T-helper 17 cell (primary cell): ENCODE measurements around the gene PTPRM. TPM values are rescaled to one million over a fixed set of nuclear protein-coding genes. Genes with fewer than 3 reads are reported as not detected.

Experiments
- ATAC-seq: fragments of 150-1000 bp; cut with Tn5 transposase; 2 replicates; pipeline ENCODE4 v1.10.0; 2021; ENCODE audit warnings: mild to moderate bottlenecking, moderate library complexity
- DNase-seq, 3 donors: peaks; one replicate each; pipeline versions ENCODE4 v3.0.0 to v3.0.0-alpha.2; 2020 to 2021
- H3K9me3 ChIP-seq: one replicate; pipeline ENCODE4 v1.7.0; 2013; ENCODE audit warnings: low read length, mild to moderate bottlenecking; ENCODE audit not compliant: control insufficient read depth, poor library complexity, severe bottlenecking
- H3K27ac Mint-ChIP-seq: one replicate; pipeline ENCODE4 v1.8.0; 2022; ENCODE audit warnings: mild to moderate bottlenecking, moderate library complexity, mixed read lengths
- H3K27me3 Mint-ChIP-seq: one replicate; pipeline ENCODE4 v1.8.0; 2022; ENCODE audit warnings: mixed read lengths
- H3K36me3 Mint-ChIP-seq: one replicate; pipeline ENCODE4 v1.8.0; 2022; ENCODE audit warnings: low read depth, mixed read lengths
- H3K4me1 Mint-ChIP-seq: one replicate; pipeline ENCODE4 v1.8.0; 2022; ENCODE audit warnings: mild to moderate bottlenecking, mixed read lengths
- H3K4me3 Mint-ChIP-seq: one replicate; pipeline ENCODE4 v1.8.0; 2022; ENCODE audit warnings: mild to moderate bottlenecking, moderate library complexity, mixed read lengths
- total RNA-seq, 4 donors: library from RNA in 2 of 4; stranded (reverse) in 2 of 4; gene quantifications; one replicate each; pipeline ENCODE4 v1.2.3 and lab custom pipeline; 2022 to 2026

The PTPRM gene
- total RNA-seq (10 to 100 TPM; 25.6 to 44.8 TPM), total RNA-seq (lab: John Stamatoyannopoulos, UW) (15.8 to 16.9 reads per million in 2 donors)

GRCh38 chr18:7566567-7567473 is at the start of gene PTPRM:
PTPRM (plus strand) TSS chr18:7567316; CDS start chr18:7567819, 503 bp downstream.
- no peaks in the 10 kb centered on the region for H3K9me3 ChIP-seq
- no peaks in the 10 kb centered on the region for H3K36me3 Mint-ChIP-seq
- H3K27ac Mint-ChIP-seq = no peak within 1 kb of the TSS
- peaks cover 31% of the 10 kb centered on the region for H3K27me3 Mint-ChIP-seq
- peak within 1 kb of the TSS; percentile 63 for H3K4me3 Mint-ChIP-seq
- DNase-seq = peak; percentile 37 to 50 (median 46)
- H3K4me1 Mint-ChIP-seq = peaks cover 2% of the 10 kb centered on the region
- peak; percentile 88 for ATAC-seq

- no peak overlapping the region for H3K4me3 Mint-ChIP-seq
- no peaks in the 10 kb centered on the region for H3K4me1 Mint-ChIP-seq
Observed at GRCh38 chr18:7517852-7518251, 49.3 kb upstream of the PTPRM start.

DNA sequence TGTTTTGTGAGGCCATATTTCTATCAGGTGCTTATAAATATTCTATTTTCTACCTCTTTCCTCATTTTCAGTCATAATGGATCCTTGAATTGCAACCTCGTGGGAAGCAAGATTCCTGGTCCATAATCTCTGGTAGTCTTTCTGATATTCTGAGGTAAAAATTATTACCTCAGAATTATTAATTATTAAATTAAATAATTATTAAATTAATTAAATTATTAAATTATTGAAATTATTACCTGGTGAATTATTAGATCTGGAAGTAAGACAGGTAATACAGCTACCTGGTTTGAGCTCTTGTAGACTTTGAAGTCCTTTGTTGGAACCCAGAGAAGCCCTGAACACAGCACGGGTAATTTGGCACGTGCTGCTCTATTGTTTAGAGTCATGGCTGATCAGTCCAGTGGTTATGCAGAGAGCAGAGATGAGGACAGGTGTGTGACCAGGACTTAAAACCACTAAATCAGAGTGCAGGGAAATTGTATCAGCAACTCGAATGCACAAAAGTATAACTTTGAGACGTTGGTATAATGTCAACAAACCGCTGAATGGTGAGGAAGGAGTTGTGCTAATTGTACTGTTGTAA is 46.8 kb upstream of the PTPRM start:
- DNase-seq (no peak), ATAC-seq (no peak)
- Mint-ChIP-seq H3K4me1 (no peaks in the 10 kb centered on the region), H3K36me3 (no peaks in the 10 kb centered on the region), H3K27ac (no peak overlapping the region), H3K27me3 (no peaks in the 10 kb centered on the region), H3K4me3 (no peak overlapping the region)
- no peaks in the 10 kb centered on the region for H3K9me3 ChIP-seq

More at GRCh38 chr18:7517852-7518251, 49.3 kb upstream of the PTPRM start:
- Mint-ChIP-seq H3K36me3 (no peaks in the 10 kb centered on the region), H3K27me3 (no peaks in the 10 kb centered on the region), H3K27ac (no peak overlapping the region)
- DNase-seq (no peak), ATAC-seq (no peak)
- H3K9me3 ChIP-seq = no peaks in the 10 kb centered on the region

- Mint-ChIP-seq H3K27me3 (no peaks in the 10 kb centered on the region), H3K4me1 (no peaks in the 10 kb centered on the region), H3K27ac (no peak overlapping the region), H3K4me3 (no peak overlapping the region), H3K36me3 (no peaks in the 10 kb centered on the region)
- DNase-seq = no peak
- ATAC-seq = no peak
- no peaks in the 10 kb centered on the region for H3K9me3 ChIP-seq
Observed at GRCh38 chr18:7521226-7521856, 45.8 kb upstream of the PTPRM start.

GRCh38 chr18:7523772-7524171 is 43.3 kb upstream of the PTPRM start:
- no peak for DNase-seq
- H3K9me3 ChIP-seq = no peaks in the 10 kb centered on the region

GRCh38 chr18:7524786-7525185 is 42.3 kb upstream of the PTPRM start:
- Mint-ChIP-seq H3K36me3 (no peaks in the 10 kb centered on the region), H3K4me3 (no peak overlapping the region), H3K27me3 (no peaks in the 10 kb centered on the region), H3K4me1 (no peaks in the 10 kb centered on the region), H3K27ac (no peak overlapping the region)
- no peaks in the 10 kb centered on the region for H3K9me3 ChIP-seq
- ATAC-seq = no peak
- DNase-seq = no peak

More at GRCh38 chr18:7523772-7524171, 43.3 kb upstream of the PTPRM start:
- no peak overlapping the region for H3K27ac Mint-ChIP-seq
- no peak for ATAC-seq
- no peaks in the 10 kb centered on the region for H3K4me1 Mint-ChIP-seq
- no peak overlapping the region for H3K4me3 Mint-ChIP-seq
- no peaks in the 10 kb centered on the region for H3K36me3 Mint-ChIP-seq
- no peaks in the 10 kb centered on the region for H3K27me3 Mint-ChIP-seq

DNA sequence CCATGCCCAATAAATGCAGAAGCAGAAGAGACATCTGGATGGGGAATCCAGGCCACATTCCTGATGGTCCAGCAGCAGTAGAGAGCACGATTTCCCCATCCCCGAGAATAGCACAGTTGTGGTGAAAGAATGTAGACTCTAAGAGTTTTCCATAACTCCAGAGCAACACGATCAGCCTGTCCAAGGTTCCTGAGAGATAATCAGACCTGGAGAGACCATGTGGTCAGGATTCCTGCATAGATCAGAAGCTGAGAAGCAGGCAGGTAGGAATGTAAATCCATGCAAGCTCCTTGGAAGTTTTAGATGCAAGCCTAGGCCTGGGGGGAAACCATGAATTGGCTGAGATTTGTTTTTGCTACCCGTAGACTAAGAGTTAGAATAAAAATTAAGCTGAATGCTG is 34.2 kb upstream of the PTPRM start:
- H3K27ac Mint-ChIP-seq = no peak overlapping the region
- ATAC-seq = no peak
- H3K27me3 Mint-ChIP-seq = no peaks in the 10 kb centered on the region
- no peaks in the 10 kb centered on the region for H3K9me3 ChIP-seq
- no peaks in the 10 kb centered on the region for H3K4me1 Mint-ChIP-seq
- H3K4me3 Mint-ChIP-seq = no peak overlapping the region
- no peaks in the 10 kb centered on the region for H3K36me3 Mint-ChIP-seq
- no peak for DNase-seq

- Mint-ChIP-seq H3K4me3 (no peak overlapping the region), H3K27ac (no peak overlapping the region), H3K4me1 (no peaks in the 10 kb centered on the region), H3K36me3 (no peaks in the 10 kb centered on the region), H3K27me3 (no peaks in the 10 kb centered on the region)
- H3K9me3 ChIP-seq = no peaks in the 10 kb centered on the region
- no peak for DNase-seq
- ATAC-seq = no peak
Observed at GRCh38 chr18:7535436-7536205, 31.5 kb upstream of the PTPRM start.

DNA sequence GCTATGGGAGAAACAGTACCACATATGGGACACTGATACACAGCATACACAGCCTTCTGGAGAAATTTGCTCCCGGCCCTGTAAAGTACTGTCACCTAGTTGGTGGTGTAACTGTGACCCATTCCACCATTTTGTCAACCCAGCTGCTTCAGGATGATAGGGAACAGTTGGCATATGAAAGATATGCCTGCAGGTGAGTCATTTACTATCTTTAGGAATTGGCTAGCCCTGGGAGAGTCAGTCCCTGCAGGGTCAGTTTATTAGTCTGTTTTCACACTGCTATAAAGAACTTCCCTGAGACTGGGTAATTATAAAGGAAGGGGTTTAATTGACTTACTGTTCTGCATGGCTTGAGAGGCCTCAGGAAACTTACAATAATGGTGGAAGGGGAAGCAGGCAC is 30.0 kb upstream of the PTPRM start:
- Mint-ChIP-seq H3K27ac (no peak overlapping the region), H3K4me3 (no peak overlapping the region), H3K36me3 (no peaks in the 10 kb centered on the region), H3K27me3 (no peaks in the 10 kb centered on the region), H3K4me1 (no peaks in the 10 kb centered on the region)
- DNase-seq (no peak), ATAC-seq (no peak)
- no peaks in the 10 kb centered on the region for H3K9me3 ChIP-seq

- DNase-seq (no peak), ATAC-seq (no peak)
- Mint-ChIP-seq H3K27me3 (no peaks in the 10 kb centered on the region), H3K4me3 (no peak overlapping the region), H3K36me3 (no peaks in the 10 kb centered on the region), H3K4me1 (no peaks in the 10 kb centered on the region), H3K27ac (no peak overlapping the region)
- no peaks in the 10 kb centered on the region for H3K9me3 ChIP-seq
Observed at GRCh38 chr18:7541835-7542234, 25.3 kb upstream of the PTPRM start.

- Mint-ChIP-seq H3K27me3 (no peaks in the 10 kb centered on the region), H3K27ac (no peak overlapping the region), H3K4me3 (no peak overlapping the region), H3K4me1 (no peaks in the 10 kb centered on the region), H3K36me3 (no peaks in the 10 kb centered on the region)
- H3K9me3 ChIP-seq = no peaks in the 10 kb centered on the region
- DNase-seq = no peak
- ATAC-seq = no peak
Observed at GRCh38 chr18:7544686-7545085, 22.4 kb upstream of the PTPRM start.

- Mint-ChIP-seq H3K4me1 (no peaks in the 10 kb centered on the region), H3K27me3 (no peaks in the 10 kb centered on the region)
- ATAC-seq = no peak
Observed at GRCh38 chr18:7545734-7546133, 21.4 kb upstream of the PTPRM start.

GRCh38 chr18:7548221-7548620 is 18.9 kb upstream of the PTPRM start:
- Mint-ChIP-seq H3K27ac (no peak overlapping the region), H3K36me3 (no peaks in the 10 kb centered on the region), H3K27me3 (no peaks in the 10 kb centered on the region), H3K4me1 (no peaks in the 10 kb centered on the region), H3K4me3 (no peak overlapping the region)
- ATAC-seq = no peak
- H3K9me3 ChIP-seq = no peaks in the 10 kb centered on the region
- no peak for DNase-seq

More at GRCh38 chr18:7545734-7546133, 21.4 kb upstream of the PTPRM start:
- Mint-ChIP-seq H3K36me3 (no peaks in the 10 kb centered on the region), H3K27ac (no peak overlapping the region), H3K4me3 (no peak overlapping the region)
- H3K9me3 ChIP-seq = no peaks in the 10 kb centered on the region
- DNase-seq = no peak
